ENCODE data around the gene RBM19. TPM values are rescaled to one million over a fixed set of nuclear protein-coding genes. Genes with fewer than 3 reads are reported as not detected.

Gene RBM19
- total RNA-seq, 1 donor from 2014 or later: 36.4 TPM

- no peaks in the 10 kb centered on the region for H3K36me3 ChIP-seq
- DNase-seq (no peak), ATAC-seq (no peak)
- H3K9me3 ChIP-seq: no peaks in the 10 kb centered on the region
- H3K4me1 ChIP-seq: no peaks in the 10 kb centered on the region
- H3K4me3 ChIP-seq: no peak overlapping the region
- intact Hi-C loops (cut with DNase I): no loop called here
- H3K27ac ChIP-seq: no peak overlapping the region
- no peaks in the 10 kb centered on the region for H3K27me3 ChIP-seq
- no peak for TF ChIP-seq CTCF (IDR thresholded peaks at IDR 0.05)
Measured at GRCh38 chr12:113887906-113888305, 78.2 kb downstream of the RBM19 start.

- no peak overlapping the region for H3K27ac ChIP-seq
- H3K4me3 ChIP-seq: no peak overlapping the region
- DNase-seq (no peak), ATAC-seq (no peak)
- no peaks in the 10 kb centered on the region for H3K27me3 ChIP-seq
- intact Hi-C loops (cut with DNase I): no loop called here
- no peaks in the 10 kb centered on the region for H3K9me3 ChIP-seq
- no peaks in the 10 kb centered on the region for H3K36me3 ChIP-seq
- no peak for TF ChIP-seq CTCF (IDR thresholded peaks at IDR 0.05)
- H3K4me1 ChIP-seq: no peaks in the 10 kb centered on the region
Measured at GRCh38 chr12:113886721-113887120, 79.4 kb downstream of the RBM19 start.

GRCh38 chr12:113884392-113884791 is 81.7 kb downstream of the RBM19 start:
- DNase-seq (no peak), ATAC-seq (no peak)
- Histone ChIP-seq H3K4me1 (no peaks in the 10 kb centered on the region), H3K27me3 (no peaks in the 10 kb centered on the region), H3K9me3 (no peaks in the 10 kb centered on the region), H3K36me3 (no peaks in the 10 kb centered on the region), H3K27ac (no peak overlapping the region), H3K4me3 (no peak overlapping the region)
- intact Hi-C loops (cut with DNase I): no loop called here
- TF ChIP-seq CTCF (IDR thresholded peaks at IDR 0.05): no peak

- intact Hi-C loops (cut with DNase I): no loop called here
- no peaks in the 10 kb centered on the region for H3K36me3 ChIP-seq
Measured at GRCh38 chr12:113882690-113883089, 83.4 kb downstream of the RBM19 start.

GRCh38 chr12:113880988-113881962 is 84.8 kb downstream of the RBM19 start:
- H3K9me3 ChIP-seq: no peaks in the 10 kb centered on the region
- no peak overlapping the region for H3K4me3 ChIP-seq
- no peaks in the 10 kb centered on the region for H3K36me3 ChIP-seq
- intact Hi-C loops (cut with DNase I): no loop called here
- no peak overlapping the region for H3K27ac ChIP-seq
- ATAC-seq: no peak
- no peak for TF ChIP-seq CTCF (IDR thresholded peaks at IDR 0.05)
- H3K4me1 ChIP-seq: no peaks in the 10 kb centered on the region
- no peak for DNase-seq
- H3K27me3 ChIP-seq: no peaks in the 10 kb centered on the region

More at GRCh38 chr12:113882690-113883089, 83.4 kb downstream of the RBM19 start:
- no peaks in the 10 kb centered on the region for H3K9me3 ChIP-seq
- no peak for TF ChIP-seq CTCF (IDR thresholded peaks at IDR 0.05)
- H3K4me1 ChIP-seq: no peaks in the 10 kb centered on the region
- no peaks in the 10 kb centered on the region for H3K27me3 ChIP-seq
- H3K27ac ChIP-seq: no peak overlapping the region
- no peak for DNase-seq
- no peak for ATAC-seq
- no peak overlapping the region for H3K4me3 ChIP-seq

Data from upper lobe of right lung (tissue), 1 donor.